KOPT-K1 (cell line): Measurements from ENCODE around the gene CRY1.
A peak's percentile ranks its signal among the peaks of the same experiment; 100 is the strongest.
"Not testable (repeated sequence)": the region's sequence is repeated elsewhere in the genome, so short reads cannot be mapped to it uniquely, and the experiment has no call there.

Experiments used
- H3K27ac ChIP-seq: fragments of 200-600 bp; sonication (generic); 2 replicates; pipeline ENCODE4 v1.5.1; 2016; ENCODE audit warnings: antibody characterized with exemption, mild to moderate bottlenecking, low read depth, low read length; ENCODE audit not compliant: poor library complexity, severe bottlenecking
- H3K36me3 ChIP-seq: fragments of 200-600 bp; sonication (generic); 2 replicates; pipeline ENCODE4 v1.5.1; 2017; ENCODE audit warnings: antibody characterized with exemption, mild to moderate bottlenecking, low read length, moderate library complexity; ENCODE audit not compliant: insufficient read depth
- H3K9me3 ChIP-seq: fragments of 200-600 bp; sonication (generic); 2 replicates; pipeline ENCODE4 v1.5.1; 2017; ENCODE audit warnings: antibody characterized with exemption, low read length, mild to moderate bottlenecking; ENCODE audit not compliant: insufficient read depth, poor library complexity, severe bottlenecking

The CRY1 gene

GRCh38 chr12:107017042-107017441 lies 76.3 kb downstream of the CRY1 start:
- Histone ChIP-seq H3K9me3 (no peaks in the 10 kb centered on the region), H3K27ac (no peak overlapping the region), H3K36me3 (0 out of 2 replicates have a peak, but pooled peaks cover 4% of the 10 kb centered on the region)

- Histone ChIP-seq H3K36me3 (no peaks in the 10 kb centered on the region), H3K9me3 (peaks cover 2% of the 10 kb centered on the region), H3K27ac (no peak overlapping the region)
Observed at GRCh38 chr12:107014055-107014454, 79.3 kb downstream of the CRY1 start.

GRCh38 chr12:107012736-107013425 lies 80.5 kb downstream of the CRY1 start:
- H3K9me3 ChIP-seq, result peaks cover 6% of the 10 kb centered on the region
- H3K36me3 ChIP-seq, result no peaks in the 10 kb centered on the region
- no peak overlapping the region for H3K27ac ChIP-seq

GRCh38 chr12:107011519-107011918 lies 81.8 kb downstream of the CRY1 start:
- peaks cover 6% of the 10 kb centered on the region for H3K9me3 ChIP-seq

GRCh38 chr12:107007411-107007810 lies 85.9 kb downstream of the CRY1 start:
- Histone ChIP-seq H3K27ac (no peak overlapping the region), H3K36me3 (no peaks in the 10 kb centered on the region), H3K9me3 (peaks cover 9% of the 10 kb centered on the region)

More at GRCh38 chr12:107011519-107011918, 81.8 kb downstream of the CRY1 start:
- H3K27ac ChIP-seq, result no peak overlapping the region
- no peaks in the 10 kb centered on the region for H3K36me3 ChIP-seq

GRCh38 chr12:107002665-107003064 lies 90.7 kb downstream of the CRY1 start:
- not testable (repeated sequence) for H3K27ac ChIP-seq
- peaks cover 11% of the 10 kb centered on the region for H3K36me3 ChIP-seq

GRCh38 chr12:106999446-106999845 lies 93.9 kb downstream of the CRY1 start:
- Histone ChIP-seq H3K36me3 (peaks cover 27% of the 10 kb centered on the region), H3K9me3 (peaks cover 3% of the 10 kb centered on the region), H3K27ac (no peak overlapping the region)

More at GRCh38 chr12:107002665-107003064, 90.7 kb downstream of the CRY1 start:
- not testable (repeated sequence) for H3K9me3 ChIP-seq

- Histone ChIP-seq H3K36me3 (peaks cover 27% of the 10 kb centered on the region), H3K9me3 (peaks cover 3% of the 10 kb centered on the region), H3K27ac (no peak overlapping the region)
Observed at GRCh38 chr12:106997916-106998315, 95.4 kb downstream of the CRY1 start.

- not testable (repeated sequence) for H3K27ac ChIP-seq, H3K9me3 ChIP-seq
- peaks cover 27% of the 10 kb centered on the region for H3K36me3 ChIP-seq
Observed at GRCh38 chr12:106996102-106996501, 97.2 kb downstream of the CRY1 start.

- H3K9me3 ChIP-seq, result no peaks in the 10 kb centered on the region
- H3K27ac ChIP-seq, result no peak overlapping the region
- peaks cover 27% of the 10 kb centered on the region for H3K36me3 ChIP-seq
Observed at GRCh38 chr12:106994579-106995220, 98.6 kb downstream of the CRY1 start.

GRCh38 chr12:106987846-106988245 lies 105.5 kb downstream of the CRY1 start:
- Histone ChIP-seq H3K36me3 (no peaks in the 10 kb centered on the region; the same call in 1 of the 2 replicates), H3K9me3 (no peaks in the 10 kb centered on the region), H3K27ac (no peak overlapping the region)

GRCh38 chr12:106986625-106987389 lies 106.5 kb downstream of the CRY1 start, which contains the start of gene MTERF2:
TSS of gene MTERF2 (minus strand) at chr12:106987146. CDS start at chr12:106978714, 8,432 bp downstream.
- Histone ChIP-seq H3K27ac (peak within 1 kb of the TSS; percentile 53), H3K9me3 (no peaks in the 10 kb centered on the region), H3K36me3 (no peaks in the 10 kb centered on the region)

- no peaks in the 10 kb centered on the region for H3K9me3 ChIP-seq
- peak overlapping the region; percentile 53 for H3K27ac ChIP-seq
- H3K36me3 ChIP-seq, result no peaks in the 10 kb centered on the region
Observed at GRCh38 chr12:106986135-106986534, 107.2 kb downstream of the CRY1 start.

- H3K36me3 ChIP-seq, result no peaks in the 10 kb centered on the region
- no peaks in the 10 kb centered on the region for H3K9me3 ChIP-seq
- H3K27ac ChIP-seq, result no peak overlapping the region
Observed at GRCh38 chr12:106985479-106985878, 107.9 kb downstream of the CRY1 start.

GRCh38 chr12:106984588-106985137 lies 108.7 kb downstream of the CRY1 start:
- Histone ChIP-seq H3K36me3 (no peaks in the 10 kb centered on the region), H3K9me3 (no peaks in the 10 kb centered on the region), H3K27ac (no peak overlapping the region)
